ENCODE measurements around the gene PARD3. TPM values are rescaled to one million over a fixed set of nuclear protein-coding genes. Genes with fewer than 3 reads are reported as not detected.
"Not testable (repeated sequence)": the region's sequence is repeated elsewhere in the genome, so short reads cannot be mapped to it uniquely, and the experiment has no call there.

The PARD3 gene
- total RNA-seq, 6 donors from 2014 or later: 30.6 to 108 (median 50.6) TPM

DNA sequence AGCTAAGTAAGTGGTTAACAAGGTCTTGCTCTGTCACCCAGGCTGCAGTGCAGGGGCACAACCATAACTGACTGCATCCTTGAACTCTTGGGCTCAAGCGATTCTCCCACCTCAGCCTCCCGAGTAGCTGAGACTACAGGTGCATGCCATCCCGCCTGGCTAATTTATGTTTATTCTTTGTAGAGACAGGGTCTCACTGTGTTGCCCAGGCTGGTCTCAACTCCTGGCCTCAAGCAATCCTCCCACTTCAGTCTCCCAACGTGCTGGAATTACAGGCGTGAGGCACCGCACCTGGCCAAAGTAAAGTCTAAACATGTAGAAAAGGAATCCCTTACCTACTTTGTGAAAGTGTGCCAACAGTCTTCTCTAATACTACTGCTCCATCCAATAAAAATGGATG is 17.9 kb downstream of the PARD3 start:
- no peak for DNase-seq

DNA sequence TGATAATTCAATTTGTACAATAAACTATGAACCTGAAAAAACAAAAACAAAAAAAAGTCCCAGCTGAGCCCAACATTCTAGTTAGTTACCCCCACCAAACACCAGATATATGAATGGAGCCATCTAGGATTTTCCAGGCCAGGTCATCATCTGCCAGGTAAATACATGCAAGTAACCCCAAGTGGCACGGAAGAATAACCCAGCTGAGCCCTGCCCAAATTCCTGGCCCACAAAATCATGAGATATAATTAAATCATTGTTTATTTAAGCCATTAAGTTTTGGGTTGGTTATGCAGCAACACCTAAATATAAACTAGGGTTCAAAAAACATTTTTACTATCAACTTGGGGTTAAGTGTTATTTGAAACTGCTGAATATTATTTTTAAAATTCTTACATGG is 19.0 kb downstream of the PARD3 start:
- ATAC-seq (ENCODE audit: low FRiP score in 2 of 2) (no peak), DNase-seq (no peak)
- WGBS, 2 donors: 73 to 91% methylated on average over 1 of the region's 1 CpG
- Histone ChIP-seq H3K9me3 (no peaks in the 10 kb centered on the region), H3K36me3 (no peaks in the 10 kb centered on the region), H3K27ac (no peak overlapping the region), H3K27me3 (no peaks in the 10 kb centered on the region), H3K4me1 (peaks cover 9 to 14% (median 11%) of the 10 kb centered on the region in 4 donors), H3K4me3 (no peak overlapping the region)
- no peak for TF ChIP-seq EP300 (IDR thresholded peaks at IDR 0.05)
- no peak for TF ChIP-seq POLR2AphosphoS5 (IDR thresholded peaks at IDR 0.05)
- no peak for TF ChIP-seq POLR2A (IDR thresholded peaks at IDR 0.05)
- TF ChIP-seq, protein P1, sequence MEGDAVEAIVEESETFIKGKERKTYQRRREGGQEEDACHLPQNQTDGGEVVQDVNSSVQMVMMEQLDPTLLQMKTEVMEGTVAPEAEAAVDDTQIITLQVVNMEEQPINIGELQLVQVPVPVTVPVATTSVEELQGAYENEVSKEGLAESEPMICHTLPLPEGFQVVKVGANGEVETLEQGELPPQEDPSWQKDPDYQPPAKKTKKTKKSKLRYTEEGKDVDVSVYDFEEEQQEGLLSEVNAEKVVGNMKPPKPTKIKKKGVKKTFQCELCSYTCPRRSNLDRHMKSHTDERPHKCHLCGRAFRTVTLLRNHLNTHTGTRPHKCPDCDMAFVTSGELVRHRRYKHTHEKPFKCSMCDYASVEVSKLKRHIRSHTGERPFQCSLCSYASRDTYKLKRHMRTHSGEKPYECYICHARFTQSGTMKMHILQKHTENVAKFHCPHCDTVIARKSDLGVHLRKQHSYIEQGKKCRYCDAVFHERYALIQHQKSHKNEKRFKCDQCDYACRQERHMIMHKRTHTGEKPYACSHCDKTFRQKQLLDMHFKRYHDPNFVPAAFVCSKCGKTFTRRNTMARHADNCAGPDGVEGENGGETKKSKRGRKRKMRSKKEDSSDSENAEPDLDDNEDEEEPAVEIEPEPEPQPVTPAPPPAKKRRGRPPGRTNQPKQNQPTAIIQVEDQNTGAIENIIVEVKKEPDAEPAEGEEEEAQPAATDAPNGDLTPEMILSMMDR (IDR thresholded peaks at IDR 0.05): no peak

More for the DNA sequence above, 17.9 kb downstream of the PARD3 start:
- H3K9me3 ChIP-seq: no peaks in the 10 kb centered on the region
- H3K27me3 ChIP-seq: no peaks in the 10 kb centered on the region
- peaks cover 10 to 23% (median 17%) of the 10 kb centered on the region in 4 donors for H3K4me1 ChIP-seq
- H3K4me3 ChIP-seq: no peak overlapping the region
- H3K36me3 ChIP-seq: no peaks in the 10 kb centered on the region
- ATAC-seq (ENCODE audit: low FRiP score in 2 of 2): no peak
- WGBS, 2 donors: 93 to 96% methylated on average over 6 of the region's 6 CpGs
- H3K27ac ChIP-seq: no peak overlapping the region
- no peak for TF ChIP-seq EP300 (IDR thresholded peaks at IDR 0.05)
- no peak for TF ChIP-seq POLR2AphosphoS5 (IDR thresholded peaks at IDR 0.05)
- TF ChIP-seq POLR2A (IDR thresholded peaks at IDR 0.05): no peak
- TF ChIP-seq, protein P1 (IDR thresholded peaks at IDR 0.05): no peak

DNA sequence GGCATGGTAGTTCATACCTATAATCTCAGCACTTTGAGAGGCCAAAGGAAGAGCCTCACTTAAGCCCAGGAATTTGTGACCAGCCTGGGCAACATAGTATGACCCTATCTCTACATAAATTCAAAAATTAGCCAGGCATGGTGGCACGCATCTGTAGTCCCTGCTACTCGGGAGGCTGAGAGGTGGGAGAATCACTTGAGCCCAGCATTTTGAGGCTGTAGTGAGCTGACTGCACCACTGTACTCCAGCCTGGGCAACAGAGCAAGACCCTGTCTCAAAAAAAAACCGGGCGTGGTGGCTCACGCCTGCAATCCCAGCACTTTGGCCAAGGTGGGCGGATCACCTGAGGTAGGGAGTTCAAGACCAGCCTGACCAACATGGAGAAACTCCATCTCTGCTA is 19.8 kb downstream of the PARD3 start:
- ATAC-seq (ENCODE audit: low FRiP score in 2 of 2) (no peak), DNase-seq (no peak)
- Histone ChIP-seq H3K27me3 (no peaks in the 10 kb centered on the region), H3K27ac (no peak overlapping the region), H3K4me3 (no peak overlapping the region), H3K36me3 (no peaks in the 10 kb centered on the region), H3K4me1 (peaks cover 1 to 13% (median 6%) of the 10 kb centered on the region in 4 donors), H3K9me3 (no peaks in the 10 kb centered on the region)
- TF ChIP-seq POLR2AphosphoS5 (IDR thresholded peaks at IDR 0.05) (no peak), POLR2A (IDR thresholded peaks at IDR 0.05) (no peak), EP300 (IDR thresholded peaks at IDR 0.05) (no peak)
- TF ChIP-seq, protein P1 (IDR thresholded peaks at IDR 0.05): no peak
- 96 to 98% methylated on average over 6 of the region's 6 CpGs for WGBS, 2 donors

DNA sequence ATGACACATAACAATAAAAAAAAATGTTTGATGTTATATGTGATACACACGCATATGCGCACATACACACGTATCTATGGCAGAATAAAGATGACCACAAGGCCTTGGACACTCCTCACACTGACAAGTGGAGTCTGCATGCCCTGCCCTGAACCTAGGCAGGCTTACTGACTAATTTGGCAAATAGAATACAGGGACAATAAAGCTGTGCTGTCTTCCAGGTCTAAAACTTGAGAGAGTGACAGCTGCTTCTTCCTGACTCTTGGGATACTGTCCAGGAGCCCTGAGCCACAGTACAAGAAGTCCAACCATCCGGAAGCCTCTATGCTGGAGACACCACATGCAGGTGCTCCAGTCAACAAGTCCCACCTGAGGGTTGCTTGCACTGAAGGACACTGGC is 20.3 kb downstream of the PARD3 start:
- WGBS, 2 donors: 90 to 97% methylated on average over 4 of the region's 4 CpGs
- Histone ChIP-seq H3K36me3 (no peaks in the 10 kb centered on the region), H3K27ac (no peak overlapping the region), H3K27me3 (no peaks in the 10 kb centered on the region), H3K9me3 (no peaks in the 10 kb centered on the region), H3K4me3 (no peak overlapping the region), H3K4me1 (peaks cover 0 to 16% (median 9%) of the 10 kb centered on the region in 4 donors)
- ATAC-seq (ENCODE audit: low FRiP score in 2 of 2): no peak
- no peak for TF ChIP-seq POLR2AphosphoS5 (IDR thresholded peaks at IDR 0.05)
- no peak for TF ChIP-seq POLR2A (IDR thresholded peaks at IDR 0.05)
- TF ChIP-seq EP300 (IDR thresholded peaks at IDR 0.05): no peak
- TF ChIP-seq, protein P1 (IDR thresholded peaks at IDR 0.05): no peak
- DNase-seq: no peak

DNA sequence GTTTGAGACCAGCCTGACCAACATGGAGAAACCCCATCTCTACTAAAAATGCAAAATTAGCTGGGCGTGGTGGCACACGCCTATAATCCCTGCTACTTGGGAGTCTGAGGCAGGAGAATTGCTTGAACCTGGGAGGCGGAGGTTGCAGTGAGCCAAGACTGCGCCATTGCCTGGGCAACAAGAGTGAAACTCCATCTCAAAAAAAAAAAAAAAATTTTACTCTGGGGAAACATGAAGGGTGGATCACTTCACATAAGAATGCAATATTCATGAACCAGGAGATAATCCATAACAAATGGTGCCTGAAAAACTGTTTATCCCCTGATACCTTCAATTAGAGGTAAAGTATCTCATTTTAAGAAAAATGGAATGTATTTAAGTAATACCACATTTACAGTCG is 21.5 kb downstream of the PARD3 start:
- ATAC-seq (ENCODE audit: low FRiP score in 2 of 2); H3K27ac ChIP-seq; H3K4me3 ChIP-seq; H3K36me3 ChIP-seq; DNase-seq; H3K27me3 ChIP-seq; H3K9me3 ChIP-seq: not testable (repeated sequence)
- WGBS, 2 donors: 92 to 93% methylated on average over 5 of the region's 5 CpGs
- peaks cover 0 to 16% (median 10%) of the 10 kb centered on the region in 4 donors for H3K4me1 ChIP-seq
